Peyer's patch (tissue), 4 donors: ENCODE data around the gene STAG3. TPM values are rescaled to one million over a fixed set of nuclear protein-coding genes. Genes with fewer than 3 reads are reported as not detected.

ENCODE experiments used
- DNase-seq, 3 donors: peaks; one replicate each; pipeline ENCODE4 v3.0.0-alpha.2; 2017 to 2019
- H3K27ac ChIP-seq, 4 donors: fragments of 200-600 bp; sonication (generic); one replicate each; pipeline ENCODE4 v1.5.1; 2016 to 2019
- H3K27me3 ChIP-seq, 2 donors: fragments of 200-600 bp; sonication (generic); one replicate each; pipeline ENCODE4 v1.5.1; 2019
- H3K36me3 ChIP-seq, 3 donors: fragments of 200-600 bp; sonication (generic); one replicate each; pipeline ENCODE4 v1.5.1; 2016 to 2019
- H3K4me1 ChIP-seq, 4 donors: fragments of 200-600 bp; sonication (generic); one replicate each; pipeline ENCODE4 v1.5.1; 2016 to 2019
- H3K4me3 ChIP-seq, 4 donors: fragments of 200-600 bp; sonication (generic); 1 replicate in 3 of 4; 2 replicates in 1 of 4; pipeline ENCODE4 v1.5.1; 2016 to 2019; ENCODE audit warnings: mild to moderate bottlenecking in 1 of 4
- H3K9me3 ChIP-seq, 4 donors: fragments of 200-600 bp; sonication (generic); one replicate each; pipeline ENCODE4 v1.5.1; 2016 to 2019; ENCODE audit warnings: mild to moderate bottlenecking in 1 of 4
- POLR2A ChIP-seq, 2 donors: fragments of 450-650 bp; IDR thresholded peaks; one replicate each; pipeline ENCODE4 v1.5.1; 2017; ENCODE audit warnings: antibody characterized with exemption in 2 of 2, mild to moderate bottlenecking in 2 of 2, moderate library complexity in 2 of 2
- total RNA-seq, 4 donors: library from RNA; depleted of rRNA; stranded (reverse); fragments of >200 nt; gene quantifications; one replicate each; pipeline ENCODE4 v1.1.0, GENCODE V29; 2016
- TF ChIP-seq, protein P1 (sequence below), 6 experiments: fragments of 450-650 bp in 4 of 6; fragments of 200-600 bp in 2 of 6; sonication (generic) in 1 of 6; IDR thresholded peaks; one replicate each; pipeline ENCODE4 v1.5.1; 2017 to 2019; ENCODE audit warnings: antibody characterized with exemption in 6 of 6, mild to moderate bottlenecking in 3 of 6, moderate library complexity in 1 of 6

STAG3 gene
- total RNA-seq, 4 donors from 2014 or later: 2.1 to 62.7 (median 3.5) TPM; not detected in 1

DNA sequence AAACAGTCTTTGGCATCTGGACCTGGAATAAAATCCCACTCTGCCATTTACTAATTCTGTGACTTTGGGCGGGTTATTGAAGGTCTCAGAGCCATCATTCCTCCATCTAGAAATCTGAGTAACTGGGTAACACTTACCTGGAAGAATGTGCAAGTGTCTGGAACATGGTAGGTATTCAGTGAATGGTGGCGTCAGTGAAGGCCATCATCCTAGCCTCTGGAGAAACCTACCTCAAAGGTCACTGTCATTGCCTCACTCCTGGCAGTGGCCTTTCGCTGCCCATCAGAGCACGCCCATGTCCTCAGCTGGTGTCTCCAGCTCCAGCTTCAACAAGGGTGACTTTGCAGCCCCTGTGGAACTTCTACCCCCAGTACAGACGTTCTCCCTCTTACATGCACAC, 13.8 kb upstream of the STAG3 start:
- Histone ChIP-seq H3K4me1 (peaks cover 0 to 23% (median 14%) of the 10 kb centered on the region in 4 donors), H3K36me3 (no peaks in the 10 kb centered on the region), H3K9me3 (no peaks in the 10 kb centered on the region), H3K27ac (peak overlapping the region in 1 of 4 donors; percentile 31), H3K4me3 (no peak overlapping the region), H3K27me3 (no peaks in the 10 kb centered on the region)
- TF ChIP-seq, protein P1, sequence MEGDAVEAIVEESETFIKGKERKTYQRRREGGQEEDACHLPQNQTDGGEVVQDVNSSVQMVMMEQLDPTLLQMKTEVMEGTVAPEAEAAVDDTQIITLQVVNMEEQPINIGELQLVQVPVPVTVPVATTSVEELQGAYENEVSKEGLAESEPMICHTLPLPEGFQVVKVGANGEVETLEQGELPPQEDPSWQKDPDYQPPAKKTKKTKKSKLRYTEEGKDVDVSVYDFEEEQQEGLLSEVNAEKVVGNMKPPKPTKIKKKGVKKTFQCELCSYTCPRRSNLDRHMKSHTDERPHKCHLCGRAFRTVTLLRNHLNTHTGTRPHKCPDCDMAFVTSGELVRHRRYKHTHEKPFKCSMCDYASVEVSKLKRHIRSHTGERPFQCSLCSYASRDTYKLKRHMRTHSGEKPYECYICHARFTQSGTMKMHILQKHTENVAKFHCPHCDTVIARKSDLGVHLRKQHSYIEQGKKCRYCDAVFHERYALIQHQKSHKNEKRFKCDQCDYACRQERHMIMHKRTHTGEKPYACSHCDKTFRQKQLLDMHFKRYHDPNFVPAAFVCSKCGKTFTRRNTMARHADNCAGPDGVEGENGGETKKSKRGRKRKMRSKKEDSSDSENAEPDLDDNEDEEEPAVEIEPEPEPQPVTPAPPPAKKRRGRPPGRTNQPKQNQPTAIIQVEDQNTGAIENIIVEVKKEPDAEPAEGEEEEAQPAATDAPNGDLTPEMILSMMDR (IDR thresholded peaks at IDR 0.05): no peak
- no peak for TF ChIP-seq POLR2A (IDR thresholded peaks at IDR 0.05)
- DNase-seq: no peak

DNA sequence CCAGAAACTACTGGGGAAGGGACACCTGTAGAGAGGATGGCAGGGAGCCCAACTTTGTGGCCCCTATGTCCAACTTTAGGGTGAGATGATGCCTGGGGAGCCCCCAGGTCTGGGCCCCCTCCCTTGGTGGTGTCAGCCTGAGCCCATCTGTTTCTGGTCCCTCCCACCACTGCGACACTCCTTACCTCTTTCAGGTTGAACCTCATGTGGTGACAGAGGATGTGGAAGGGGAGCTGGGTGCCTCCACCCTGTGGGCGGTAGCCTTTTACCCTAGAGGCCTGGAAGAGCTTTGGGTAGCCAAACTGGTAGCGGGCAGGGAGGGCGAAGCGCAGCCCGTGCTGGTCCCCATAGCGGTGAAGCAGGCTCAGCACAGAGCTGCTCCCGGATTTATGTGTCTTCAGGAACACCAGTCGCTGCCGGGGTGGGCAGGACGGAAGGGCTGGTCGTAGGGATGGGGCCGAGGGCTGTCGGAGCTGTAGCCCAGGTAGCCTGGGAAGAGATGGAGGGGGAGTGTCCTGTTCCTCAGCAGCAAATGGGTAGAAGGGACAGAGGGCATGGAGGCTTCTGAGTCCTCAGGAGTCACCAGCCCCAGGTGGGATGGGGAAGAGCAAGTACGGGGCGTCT, 11.3 kb upstream of the STAG3 start:
- no peak overlapping the region for H3K27ac ChIP-seq
- H3K4me3 ChIP-seq: no peak overlapping the region
- TF ChIP-seq, protein P1 (IDR thresholded peaks at IDR 0.05): no peak
- TF ChIP-seq POLR2A (IDR thresholded peaks at IDR 0.05): no peak
- H3K27me3 ChIP-seq: no peaks in the 10 kb centered on the region
- H3K9me3 ChIP-seq: no peaks in the 10 kb centered on the region
- H3K36me3 ChIP-seq: no peaks in the 10 kb centered on the region
- H3K4me1 ChIP-seq: peaks cover 0 to 26% (median 21%) of the 10 kb centered on the region in 4 donors
- DNase-seq: peak in 1 of 3 donors; percentile 45

DNA sequence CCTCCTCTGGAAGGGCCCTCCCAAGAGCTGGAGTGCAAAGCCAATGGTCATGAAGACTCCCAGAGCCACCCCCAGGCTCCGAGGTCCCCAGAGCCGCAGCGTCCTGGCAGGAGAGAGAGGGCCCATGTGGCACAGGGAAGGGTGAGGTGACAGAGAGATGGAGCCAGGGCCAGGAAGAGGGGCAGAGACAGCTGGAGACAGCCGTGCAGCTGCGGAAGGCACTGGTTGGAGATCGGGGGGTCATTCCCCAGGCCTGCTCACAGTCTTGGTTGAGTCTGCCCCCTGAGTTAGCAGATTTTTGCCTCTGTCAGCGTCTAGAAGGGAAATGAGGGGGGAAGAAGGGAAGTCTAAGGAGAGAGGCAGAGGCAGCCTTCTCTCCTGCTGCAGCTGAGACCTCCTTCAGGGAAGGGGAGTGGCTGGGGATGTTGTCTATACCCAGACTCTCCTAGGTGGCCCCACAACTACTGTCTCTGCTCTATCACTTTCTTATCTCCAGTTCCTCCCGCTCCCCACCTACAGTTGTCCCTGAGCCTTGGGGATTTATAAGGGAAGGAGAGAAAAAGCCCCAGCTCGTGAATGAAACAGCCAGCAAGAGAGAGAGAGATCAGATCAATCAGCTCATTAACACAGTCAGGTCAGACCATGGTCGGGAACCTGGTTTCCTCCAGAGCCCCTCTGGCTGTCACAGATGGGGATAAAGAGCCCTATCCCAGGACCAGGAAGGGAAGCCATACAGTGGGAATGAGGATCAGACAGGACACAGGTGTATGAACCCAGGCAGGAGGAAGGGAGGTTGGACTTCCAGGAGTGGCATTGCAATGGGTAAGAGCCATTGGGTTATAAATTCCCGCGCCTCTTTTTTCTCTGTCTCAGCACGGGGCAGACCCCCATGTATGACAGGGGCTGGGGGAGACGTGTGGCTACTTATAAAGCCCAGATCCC, 10.5 kb upstream of the STAG3 start:
- no peaks in the 10 kb centered on the region for H3K9me3 ChIP-seq
- peak in 1 of 3 donors; percentile 27 for DNase-seq
- H3K36me3 ChIP-seq: no peaks in the 10 kb centered on the region
- TF ChIP-seq, protein P1 (IDR thresholded peaks at IDR 0.05): no peak
- peaks cover 0 to 33% (median 25%) of the 10 kb centered on the region in 4 donors for H3K4me1 ChIP-seq
- H3K27ac ChIP-seq: peak overlapping the region in 1 of 4 donors; percentile 26
- no peaks in the 10 kb centered on the region for H3K27me3 ChIP-seq
- peak overlapping the region in 2 of 4 donors; percentile 33 to 44 for H3K4me3 ChIP-seq

DNA sequence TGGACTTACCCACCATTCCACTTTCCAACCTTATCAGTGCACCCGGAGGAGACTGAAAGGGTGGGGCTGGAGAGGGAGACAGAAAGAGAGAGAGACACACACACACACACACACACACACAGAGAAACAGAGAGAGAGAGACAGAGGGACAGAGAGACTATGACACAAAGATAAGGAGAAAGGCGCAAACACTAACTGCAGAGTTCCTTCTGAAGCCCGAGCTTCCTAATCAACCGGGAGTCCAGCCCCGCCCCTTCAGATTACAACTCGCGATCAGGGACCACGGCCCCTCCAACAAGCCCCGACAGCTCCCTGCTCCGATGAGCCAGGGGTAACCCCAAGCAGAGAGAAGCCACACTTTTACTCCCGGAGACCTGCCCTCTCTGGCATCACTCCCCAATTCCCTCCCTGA, 9.8 kb upstream of the STAG3 start:
- H3K4me3 ChIP-seq: peak overlapping the region; percentile 22 to 44 (median 30)
- no peaks in the 10 kb centered on the region for H3K36me3 ChIP-seq
- no peaks in the 10 kb centered on the region for H3K27me3 ChIP-seq
- no peak for TF ChIP-seq POLR2A (IDR thresholded peaks at IDR 0.05)
- TF ChIP-seq, protein P1 (IDR thresholded peaks at IDR 0.05): no peak
- peak overlapping the region; percentile 26 to 57 (median 42) for H3K27ac ChIP-seq
- no peaks in the 10 kb centered on the region for H3K9me3 ChIP-seq
- peaks cover 0 to 33% (median 24%) of the 10 kb centered on the region in 4 donors for H3K4me1 ChIP-seq
- DNase-seq: peak in 1 of 3 donors; percentile 50

DNA sequence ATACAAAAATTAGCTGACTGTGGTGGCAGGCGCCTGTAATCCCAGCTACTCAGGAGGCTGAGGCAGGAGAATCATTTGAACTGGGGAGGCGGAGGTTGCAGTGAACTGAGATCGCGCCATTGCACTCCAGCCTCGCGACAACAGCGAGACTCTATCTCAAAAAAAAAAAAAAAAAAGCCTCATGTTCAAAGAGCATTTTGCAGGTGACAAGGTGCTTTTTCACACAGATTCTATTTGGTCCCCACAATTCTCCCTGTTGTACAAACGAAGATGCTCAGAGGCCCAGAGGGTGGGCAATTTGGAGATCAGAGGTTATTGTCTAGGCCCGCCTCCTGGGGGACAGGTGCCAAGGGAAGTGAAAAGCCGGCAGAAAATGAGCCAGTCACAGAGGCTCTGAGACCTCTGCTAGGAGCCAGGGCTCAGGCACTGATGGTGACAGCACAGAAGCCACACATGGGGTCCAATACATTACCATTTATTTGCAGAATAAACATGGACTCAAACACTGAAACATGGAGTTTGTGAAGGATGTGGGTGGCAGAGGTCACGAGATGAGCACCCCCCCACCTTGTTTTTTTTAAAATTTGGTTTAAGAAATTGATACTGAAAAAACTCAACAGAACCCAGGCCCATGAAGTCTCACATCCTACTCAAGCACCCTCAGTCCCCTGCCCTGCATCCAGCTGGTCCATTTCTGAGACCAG, 8.4 kb upstream of the STAG3 start:
- H3K36me3 ChIP-seq: no peaks in the 10 kb centered on the region
- peak overlapping the region in 1 of 4 donors; percentile 51 for H3K27ac ChIP-seq
- peak in 1 of 3 donors; percentile 24 for DNase-seq
- TF ChIP-seq, protein P1 (IDR thresholded peaks at IDR 0.05): no peak
- no peak for TF ChIP-seq POLR2A (IDR thresholded peaks at IDR 0.05)
- H3K4me1 ChIP-seq: peaks cover 0 to 33% (median 22%) of the 10 kb centered on the region in 4 donors
- no peaks in the 10 kb centered on the region for H3K9me3 ChIP-seq
- no peak overlapping the region for H3K4me3 ChIP-seq
- no peaks in the 10 kb centered on the region for H3K27me3 ChIP-seq
